Psoas muscle (tissue), 8 donors: ENCODE results near the gene FMNL2. TPM values are rescaled to one million over a fixed set of nuclear protein-coding genes. Genes with fewer than 3 reads are reported as not detected.
A peak's percentile ranks its signal among the peaks of the same experiment; 100 is the strongest.

Source experiments
- ATAC-seq, 4 donors: fragments of 200-7000 bp; cut with Tn5 transposase; one replicate each; pipeline ENCODE4 v1.9.1; 2020; ENCODE audit warnings: moderate library complexity in 3 of 4, mild to moderate bottlenecking in 2 of 4
- DNase-seq, 2 donors: peaks; one replicate each; pipeline ENCODE4 v3.0.0-alpha.2; 2020
- H3K27ac ChIP-seq: fragments of 200-600 bp; one replicate; pipeline ENCODE4 v1.8.0; 2022
- H3K27me3 ChIP-seq, 3 donors: fragments of 200-600 bp in 1 of 3; one replicate each; pipeline versions ENCODE4 v1.6.1 to v1.8.0; 2013 to 2022; ENCODE audit warnings: low read length in 2 of 3, mild to moderate bottlenecking in 2 of 3, moderate library complexity in 1 of 3; ENCODE audit not compliant: insufficient read depth in 3 of 3
- H3K36me3 ChIP-seq, 2 donors: fragments of 200-600 bp in 1 of 2; one replicate each; pipeline versions ENCODE4 v1.6.1 to v1.8.0; 2013 to 2022; ENCODE audit warnings: low read depth in 1 of 2, mild to moderate bottlenecking in 1 of 2, moderate library complexity in 1 of 2; ENCODE audit not compliant: insufficient read depth in 1 of 2
- H3K4me1 ChIP-seq: fragments of 200-600 bp; one replicate; pipeline ENCODE4 v1.8.0; 2022
- H3K4me3 ChIP-seq: fragments of 200-600 bp; one replicate; pipeline ENCODE4 v1.8.0; 2022; ENCODE audit warnings: mild to moderate bottlenecking
- H3K9me3 ChIP-seq: fragments of 200-600 bp; one replicate; pipeline ENCODE4 v1.8.0; 2022
- WGBS, 3 donors: extraction: QIAGEN DNeasy Blood & Tissue Kit; methylation state at CpG; one replicate each; pipeline versions ENCODE4 v1.1.6 to v1.1.7; 2013; 5-methylcytosine and 5-hydroxymethylcytosine counted together
- intact Hi-C, 2 donors: fragments of 100-400 bp; cut with DNase I; formaldehyde crosslinking; loops; one replicate each; pipeline versions ENCODE4 v1.11.0 to v1.14.2; 2022
- polyA plus RNA-seq, 3 donors: library from polyadenylated mRNA; stranded (reverse); fragments of 200-250 nt; gene quantifications; one replicate each; pipeline ENCODE4 v1.2.3, GENCODE V29; 2013
- total RNA-seq, 4 donors: library from RNA; stranded (reverse); fragmentation: NEBNext Ultra II Directional in 2 of 4; extraction: Animal tissue kit (Norgen Biotek cat#: 25700) in 2 of 4; gene quantifications; one replicate each; pipeline versions ENCODE4 v1.2.1 to v1.2.4, GENCODE V29; 2021 to 2023
- TF ChIP-seq, protein P1 (sequence below): fragments of 200-600 bp; IDR thresholded peaks from one replicate; pipeline ENCODE4 v1.8.0; 2022; ENCODE audit warnings: antibody characterized with exemption
- donor health status: healthy with polysubstance abuse.
- donor health status: DM: no; HTN: no; CAD: no; lungs with moderate emphysema.
- donor health status: Bipolar disorder and iron deficiency.
- donor health status: healthy.
- donor health status: DM: yes; HTN: yes; CAD: no.
- donor health status: DM: no; HTN: no; CAD: no.
- donor health status: DM: no; HTN: no; CAD: no.
- donor health status: DM: yes; HTN: yes; CAD: no.

The FMNL2 gene
- total and polyA plus RNA-seq, 7 donors = 6.6 to 18.2 (median 11.0) TPM

DNA sequence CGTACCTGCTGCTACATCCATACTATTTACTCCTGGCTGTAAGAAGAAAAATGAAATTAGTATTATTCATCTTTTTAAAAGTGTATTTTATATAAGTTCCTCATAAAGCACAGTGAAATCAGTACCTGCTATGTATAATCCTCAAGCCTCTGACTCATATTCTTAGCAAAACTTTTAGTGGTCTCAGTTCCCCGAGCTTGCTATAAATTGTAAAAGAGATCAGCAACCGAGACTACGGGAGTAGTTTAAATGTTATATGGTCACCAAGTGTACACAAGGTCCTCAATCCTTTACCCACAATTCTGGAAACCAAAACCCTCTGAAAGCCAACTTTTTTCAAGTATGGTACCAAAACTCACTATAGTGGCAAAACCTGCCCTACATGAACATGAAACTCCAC is 358.1 kb downstream of the FMNL2 start:
- Histone ChIP-seq H3K4me1 (peaks cover 6% of the 10 kb centered on the region), H3K9me3 (no peaks in the 10 kb centered on the region), H3K4me3 (no peak overlapping the region), H3K36me3 (peaks cover 0 to 27% of the 10 kb centered on the region in 2 donors), H3K27me3 (no peaks in the 10 kb centered on the region), H3K27ac (no peak overlapping the region)
- WGBS, 3 donors = 92 to 96% (median 96%) methylated on average over 4 of the region's 4 CpGs
- TF ChIP-seq, protein P1, sequence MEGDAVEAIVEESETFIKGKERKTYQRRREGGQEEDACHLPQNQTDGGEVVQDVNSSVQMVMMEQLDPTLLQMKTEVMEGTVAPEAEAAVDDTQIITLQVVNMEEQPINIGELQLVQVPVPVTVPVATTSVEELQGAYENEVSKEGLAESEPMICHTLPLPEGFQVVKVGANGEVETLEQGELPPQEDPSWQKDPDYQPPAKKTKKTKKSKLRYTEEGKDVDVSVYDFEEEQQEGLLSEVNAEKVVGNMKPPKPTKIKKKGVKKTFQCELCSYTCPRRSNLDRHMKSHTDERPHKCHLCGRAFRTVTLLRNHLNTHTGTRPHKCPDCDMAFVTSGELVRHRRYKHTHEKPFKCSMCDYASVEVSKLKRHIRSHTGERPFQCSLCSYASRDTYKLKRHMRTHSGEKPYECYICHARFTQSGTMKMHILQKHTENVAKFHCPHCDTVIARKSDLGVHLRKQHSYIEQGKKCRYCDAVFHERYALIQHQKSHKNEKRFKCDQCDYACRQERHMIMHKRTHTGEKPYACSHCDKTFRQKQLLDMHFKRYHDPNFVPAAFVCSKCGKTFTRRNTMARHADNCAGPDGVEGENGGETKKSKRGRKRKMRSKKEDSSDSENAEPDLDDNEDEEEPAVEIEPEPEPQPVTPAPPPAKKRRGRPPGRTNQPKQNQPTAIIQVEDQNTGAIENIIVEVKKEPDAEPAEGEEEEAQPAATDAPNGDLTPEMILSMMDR = no peak
- ATAC-seq (no peak), DNase-seq (no peak)
- intact Hi-C loops = no loop called here

DNA sequence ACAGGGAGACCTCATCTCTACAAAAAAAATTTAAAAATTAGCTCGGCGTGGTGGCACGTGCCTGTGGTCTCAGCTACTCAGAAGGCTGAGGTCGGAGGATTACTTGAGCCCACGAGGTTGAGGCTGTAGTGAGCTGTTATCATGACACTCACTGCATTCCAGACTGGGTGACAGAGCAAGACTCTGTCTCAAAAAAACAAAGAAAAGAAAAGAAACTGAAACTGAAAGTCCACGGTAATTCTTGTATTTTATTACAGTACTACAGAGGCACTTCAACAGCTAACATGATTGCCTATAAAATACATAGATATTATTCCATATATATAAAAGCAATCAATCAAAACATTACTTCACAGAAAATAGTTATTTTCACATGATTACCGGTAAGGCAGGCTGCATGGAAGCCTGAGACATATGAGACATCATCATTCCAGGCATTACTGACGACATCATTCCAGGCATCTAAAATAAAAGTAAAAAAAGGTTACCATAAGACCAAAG is 359.2 kb downstream of the FMNL2 start:
- DNase-seq (no peak), ATAC-seq (peak in 3 of 4 donors; percentile 47 to 59 (median 49))
- TF ChIP-seq, protein P1 = no peak
- Histone ChIP-seq H3K9me3 (no peaks in the 10 kb centered on the region), H3K36me3 (peaks cover 0 to 27% of the 10 kb centered on the region in 2 donors), H3K4me3 (peak overlapping the region; percentile 53), H3K4me1 (peaks cover 6% of the 10 kb centered on the region), H3K27me3 (no peaks in the 10 kb centered on the region), H3K27ac (peak overlapping the region; percentile 54)
- 43 to 60% (median 50%) methylated on average over 8 of the region's 8 CpGs for WGBS, 3 donors
- intact Hi-C loops = no loop called here

DNA sequence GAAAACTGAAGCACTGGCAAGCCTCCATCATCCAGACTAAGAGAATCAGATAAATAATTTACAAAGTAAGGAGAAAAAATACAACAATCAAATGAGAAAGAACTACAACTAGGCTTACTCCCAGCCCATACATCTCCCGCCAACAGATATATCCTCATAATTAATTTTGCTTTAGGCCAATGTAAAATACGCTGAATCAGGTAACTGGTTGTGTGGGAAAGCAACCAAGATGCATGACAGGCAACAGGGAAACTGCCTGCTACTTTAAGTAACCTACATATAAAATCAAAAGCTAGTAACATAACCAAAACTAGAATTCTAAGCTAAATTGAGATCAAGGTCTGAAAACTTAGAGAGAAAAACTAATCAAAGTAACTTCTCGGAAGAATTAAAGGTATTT is 360.8 kb downstream of the FMNL2 start:
- Histone ChIP-seq H3K4me1 (peaks cover 6% of the 10 kb centered on the region), H3K4me3 (no peak overlapping the region), H3K27me3 (no peaks in the 10 kb centered on the region), H3K9me3 (no peaks in the 10 kb centered on the region), H3K36me3 (peaks cover 0 to 23% of the 10 kb centered on the region in 2 donors), H3K27ac (no peak overlapping the region)
- no peak for DNase-seq
- 98% methylated on average over 3 of the region's 3 CpGs for WGBS, 3 donors
- ATAC-seq = no peak
- intact Hi-C loops = no loop called here
- TF ChIP-seq, protein P1 = no peak

DNA sequence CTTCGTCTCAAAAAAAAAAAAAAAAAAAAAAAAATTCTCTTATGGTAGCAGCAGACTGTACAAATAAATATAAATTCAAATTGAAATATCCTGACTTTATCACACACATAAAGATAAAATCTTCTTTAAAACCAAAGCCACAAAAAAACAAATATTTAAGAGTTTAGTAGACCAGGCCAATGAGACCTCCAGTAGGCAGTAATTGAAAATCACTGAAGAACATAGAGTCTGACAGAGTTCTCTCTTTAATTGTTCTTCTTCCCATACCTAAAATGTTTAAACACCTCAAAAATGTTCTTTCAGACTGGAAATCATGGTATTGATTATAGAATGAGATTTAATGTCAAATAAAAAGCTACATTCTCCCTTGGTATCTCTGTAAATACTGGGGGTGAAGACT is 361.5 kb downstream of the FMNL2 start:
- 86 to 100% methylated on average over 1 of the region's 1 CpG; no CpG with 5 or more reads in 1 of the 3 donors for WGBS, 3 donors
- no peaks in the 10 kb centered on the region for H3K27me3 ChIP-seq
- no peak overlapping the region for H3K4me3 ChIP-seq
- H3K9me3 ChIP-seq = no peaks in the 10 kb centered on the region
- H3K4me1 ChIP-seq = peaks cover 6% of the 10 kb centered on the region
- intact Hi-C loops = no loop called here
- DNase-seq = no peak
- TF ChIP-seq, protein P1 = no peak
- ATAC-seq = no peak
- H3K27ac ChIP-seq = no peak overlapping the region
- peaks cover 0 to 23% of the 10 kb centered on the region in 2 donors for H3K36me3 ChIP-seq

Other genes starting within 250 kb of the FMNL2 start
- 1 to 10 TPM in 1 of 4 donors, under 1 TPM in 3; 0.21 to 1.1 (median 0.27) TPM for gene CACNB4, start 236.1 kb upstream of the FMNL2 start, total RNA-seq
- under 1 TPM; 0.10 to 0.17 (median 0.13) TPM for gene CACNB4, start 236.1 kb upstream of the FMNL2 start, polyA plus RNA-seq
- 10 to 100 TPM; 15.5 to 21.1 (median 18.0) TPM for gene STAM2, start 159.4 kb upstream of the FMNL2 start, total RNA-seq
- 10 to 100 TPM in 2 of 3 donors, 1 to 10 TPM in 1; 6.8 to 15.5 (median 11.4) TPM for gene STAM2, start 159.4 kb upstream of the FMNL2 start, polyA plus RNA-seq